Stimulated activated CD4-positive, alpha-beta T cell treated with anti-CD3 and anti-CD28 coated beads, Interleukin-15, amount 100 ng/mL, for 24 hours (primary cell): ENCODE results near the gene FNDC7.
"Not testable (repeated sequence)": the region's sequence is repeated elsewhere in the genome, so short reads cannot be mapped to it uniquely, and the experiment has no call there.

Experiments
- DNase-seq: peaks from one replicate; pipeline ENCODE4 v3.0.0-alpha.2; 2020

Gene FNDC7

GRCh38 chr1:108745980-108746381 is 33.3 kb downstream of the FNDC7 start:
- DNase-seq = no peak

GRCh38 chr1:108746382-108747170 is 33.9 kb downstream of the FNDC7 start, which contains the start of gene STXBP3:
TSS of gene STXBP3 (plus strand) at chr1:108746674. CDS start at chr1:108746738, 64 bp downstream.
- peak; percentile 100 for DNase-seq

GRCh38 chr1:108747171-108747850 is 34.6 kb downstream of the FNDC7 start:
- peak; percentile 65 for DNase-seq

DNA sequence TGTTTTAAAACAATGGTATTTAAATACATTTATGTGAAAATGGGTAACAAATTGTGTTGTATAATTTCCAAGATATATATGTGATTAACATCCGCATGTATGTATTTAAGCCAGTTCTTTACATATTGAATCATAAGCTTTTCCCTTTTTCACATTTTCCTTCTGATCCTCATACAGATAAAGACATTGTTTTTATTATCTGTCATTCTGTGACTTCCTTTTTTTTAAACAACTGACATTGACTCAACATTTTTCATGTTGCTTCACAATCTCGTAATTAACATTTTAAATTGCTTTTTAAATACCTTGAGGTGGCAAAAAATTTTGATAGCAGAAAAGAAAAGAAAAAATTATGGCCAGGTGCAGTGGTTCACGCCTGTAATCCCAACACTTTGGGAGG is 35.2 kb downstream of the FNDC7 start:
- no peak for DNase-seq

- DNase-seq = no peak
Observed at GRCh38 chr1:108749081-108749480, 36.4 kb downstream of the FNDC7 start.

DNA sequence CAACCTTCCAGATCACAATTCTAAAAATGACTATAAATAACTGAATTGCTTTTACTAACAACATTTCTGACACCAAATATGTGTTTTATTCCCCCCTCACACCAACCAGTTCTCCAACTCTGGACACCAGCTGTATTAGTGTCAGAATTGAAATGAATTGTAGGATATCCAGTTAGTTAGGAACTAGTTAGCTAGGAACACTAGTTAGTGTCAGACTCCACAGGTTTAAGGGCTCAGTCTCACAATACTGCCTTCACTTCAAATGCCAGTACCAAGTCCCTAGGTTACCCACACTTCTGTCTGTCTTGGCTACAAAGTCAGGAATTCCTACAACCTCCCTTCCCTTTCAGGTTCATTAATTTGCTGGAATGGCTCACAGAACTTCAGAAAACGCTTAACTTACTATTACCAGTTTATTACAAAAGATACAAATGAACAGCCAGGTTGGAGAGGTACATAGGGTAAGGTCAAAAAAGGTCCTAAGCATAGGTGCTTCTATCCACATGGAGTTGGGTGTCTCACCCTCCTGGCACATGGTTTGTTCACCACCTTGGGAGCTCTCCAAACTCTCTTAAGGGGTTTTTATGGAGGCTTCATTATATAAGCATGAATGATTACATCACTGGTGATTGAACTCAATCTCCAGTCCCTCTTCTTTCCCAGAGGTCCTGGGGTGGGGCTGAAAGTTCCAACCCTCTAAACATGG is 37.9 kb downstream of the FNDC7 start:
- no peak for DNase-seq

DNA sequence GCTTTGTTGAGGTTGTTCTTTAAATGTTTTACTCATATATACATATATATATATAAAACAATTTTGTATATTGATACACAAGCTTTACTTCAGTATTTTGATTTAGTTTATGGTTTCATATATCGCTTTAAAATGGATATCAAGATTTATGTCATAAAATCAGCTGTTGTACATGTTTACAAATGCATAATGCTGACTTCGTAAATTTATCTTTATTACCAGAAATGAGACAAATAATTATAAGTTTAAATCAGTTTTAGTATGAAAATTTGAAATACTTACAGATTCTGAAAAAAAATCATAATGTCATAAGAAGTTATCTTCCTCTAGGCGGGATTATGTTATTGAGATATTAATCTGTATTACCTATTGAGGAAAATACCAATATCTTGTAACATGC is 40.7 kb downstream of the FNDC7 start:
- DNase-seq = no peak

- DNase-seq = no peak
Observed at GRCh38 chr1:108758796-108759195, 46.1 kb downstream of the FNDC7 start.

DNA sequence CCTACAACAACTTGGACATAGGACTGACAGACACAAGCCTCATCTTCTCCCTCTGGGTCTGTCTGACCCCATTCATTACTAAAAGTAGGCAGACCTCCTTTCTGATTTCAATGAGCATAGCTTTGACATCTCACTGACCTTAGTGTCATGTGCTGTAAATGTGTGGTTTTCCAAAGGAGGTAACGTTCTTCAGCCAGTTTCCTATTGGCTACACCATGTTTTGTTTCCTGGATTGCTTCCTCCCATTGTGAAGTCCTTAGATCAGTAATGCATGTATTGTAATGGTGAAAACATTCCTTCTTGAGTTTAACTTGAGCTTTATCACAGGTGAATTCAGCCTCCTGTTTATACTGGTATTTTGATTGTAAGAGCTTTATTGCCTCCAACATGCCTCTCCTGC is 54.4 kb downstream of the FNDC7 start:
- DNase-seq = no peak

GRCh38 chr1:108767708-108768107 is 55.0 kb downstream of the FNDC7 start:
- no peak for DNase-seq

DNA sequence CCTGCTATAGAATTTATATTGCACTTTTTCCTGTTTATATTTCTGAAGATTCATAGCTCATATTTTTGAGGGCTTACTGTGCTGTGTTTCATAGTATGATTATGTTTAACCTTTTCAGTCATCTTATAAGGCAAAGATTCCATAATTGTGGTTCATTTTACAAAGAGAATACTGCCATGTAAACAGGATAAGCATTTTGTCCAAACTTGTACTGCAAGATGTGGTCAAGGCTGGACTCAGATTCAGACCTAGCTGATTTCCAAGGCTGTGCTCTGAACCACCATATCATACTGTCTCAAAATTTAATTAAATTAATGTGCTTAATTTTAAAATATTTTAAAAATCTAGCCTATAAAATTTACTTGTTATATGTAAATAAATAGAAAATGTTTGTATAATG is 65.1 kb downstream of the FNDC7 start:
- DNase-seq = no peak

GRCh38 chr1:108779455-108779854 is 66.7 kb downstream of the FNDC7 start:
- DNase-seq = no peak

- DNase-seq = no peak
Observed at GRCh38 chr1:108780937-108781574, 68.3 kb downstream of the FNDC7 start.

DNA sequence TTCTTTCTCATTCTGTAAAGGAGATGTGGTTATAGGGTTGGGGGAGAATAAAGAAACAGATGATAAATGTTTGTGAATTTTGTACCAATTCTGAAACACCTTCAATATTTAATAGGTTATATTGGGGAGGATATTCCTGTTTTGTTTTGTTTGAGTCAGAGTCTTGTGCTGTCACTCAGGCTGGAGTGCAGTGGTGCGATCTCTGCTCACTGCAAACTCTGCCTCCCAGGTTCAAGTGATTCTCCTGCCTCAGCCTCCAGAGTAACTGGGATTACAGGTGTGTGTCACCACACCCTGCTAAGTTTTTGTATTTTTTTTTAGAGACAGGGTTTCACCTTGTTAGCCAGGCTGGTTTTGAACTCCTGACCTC is 68.9 kb downstream of the FNDC7 start:
- not testable (repeated sequence) for DNase-seq

DNA sequence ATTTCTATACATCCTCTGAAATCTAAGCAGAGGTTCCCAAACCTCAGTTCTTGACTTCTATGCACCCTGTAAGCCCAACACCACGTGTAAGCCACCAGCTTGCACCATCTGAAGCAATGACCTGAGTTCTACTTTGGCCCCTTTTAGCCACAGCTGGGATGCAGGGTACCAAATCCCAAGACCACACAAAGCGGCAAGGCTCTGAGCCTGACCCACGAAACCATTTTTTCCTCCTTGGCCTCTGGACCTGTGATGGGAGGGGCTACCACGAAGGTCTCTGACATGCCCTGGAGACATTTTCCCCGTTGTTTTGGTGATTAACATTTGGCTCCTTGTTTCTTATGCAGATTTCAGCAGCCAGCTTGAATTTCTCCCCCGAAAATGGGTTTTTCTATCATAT is 72.6 kb downstream of the FNDC7 start:
- no peak for DNase-seq

GRCh38 chr1:108785880-108786279 is 73.2 kb downstream of the FNDC7 start:
- DNase-seq = no peak

- no peak for DNase-seq
Observed at GRCh38 chr1:108791790-108792189, 79.1 kb downstream of the FNDC7 start.
